Esophagus squamous epithelium (tissue), 4 donors: ENCODE results near the gene NOSTRIN.

ENCODE experiments used
- POLR2A ChIP-seq, 4 donors: fragments of 450-650 bp; IDR thresholded peaks; one replicate each; pipeline ENCODE4 v1.6.1; 2017; ENCODE audit warnings: antibody characterized with exemption in 4 of 4, mild to moderate bottlenecking in 4 of 4, moderate library complexity in 3 of 4
- TF ChIP-seq, protein P1 (sequence below), 6 experiments: fragments of 450-650 bp in 4 of 6; fragments of 200-600 bp in 2 of 6; sonication (generic) in 2 of 6; IDR thresholded peaks; one replicate each; pipeline ENCODE4 v1.5.1; 2016 to 2019; ENCODE audit warnings: antibody characterized with exemption in 6 of 6, mild to moderate bottlenecking in 4 of 6, moderate library complexity in 4 of 6

DNA sequence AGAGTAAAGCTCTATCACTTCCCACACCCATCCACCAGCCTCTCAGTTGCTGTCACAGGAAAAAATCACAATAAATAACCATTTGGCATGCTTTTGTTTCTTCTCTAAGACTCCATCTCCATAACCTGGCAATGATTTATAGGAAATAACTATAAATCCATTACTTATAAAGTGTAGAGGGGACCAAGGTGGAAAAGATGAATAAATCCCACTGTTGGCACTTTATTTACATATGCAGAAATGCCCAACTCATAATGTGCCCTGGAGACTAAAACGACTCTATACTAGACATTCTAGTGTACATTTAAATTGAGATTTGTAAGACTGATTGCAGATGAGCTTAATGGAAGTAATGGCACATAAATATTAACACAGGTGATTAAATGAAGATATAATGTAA is 7.5 kb upstream of the NOSTRIN start:
- TF ChIP-seq, protein P1, sequence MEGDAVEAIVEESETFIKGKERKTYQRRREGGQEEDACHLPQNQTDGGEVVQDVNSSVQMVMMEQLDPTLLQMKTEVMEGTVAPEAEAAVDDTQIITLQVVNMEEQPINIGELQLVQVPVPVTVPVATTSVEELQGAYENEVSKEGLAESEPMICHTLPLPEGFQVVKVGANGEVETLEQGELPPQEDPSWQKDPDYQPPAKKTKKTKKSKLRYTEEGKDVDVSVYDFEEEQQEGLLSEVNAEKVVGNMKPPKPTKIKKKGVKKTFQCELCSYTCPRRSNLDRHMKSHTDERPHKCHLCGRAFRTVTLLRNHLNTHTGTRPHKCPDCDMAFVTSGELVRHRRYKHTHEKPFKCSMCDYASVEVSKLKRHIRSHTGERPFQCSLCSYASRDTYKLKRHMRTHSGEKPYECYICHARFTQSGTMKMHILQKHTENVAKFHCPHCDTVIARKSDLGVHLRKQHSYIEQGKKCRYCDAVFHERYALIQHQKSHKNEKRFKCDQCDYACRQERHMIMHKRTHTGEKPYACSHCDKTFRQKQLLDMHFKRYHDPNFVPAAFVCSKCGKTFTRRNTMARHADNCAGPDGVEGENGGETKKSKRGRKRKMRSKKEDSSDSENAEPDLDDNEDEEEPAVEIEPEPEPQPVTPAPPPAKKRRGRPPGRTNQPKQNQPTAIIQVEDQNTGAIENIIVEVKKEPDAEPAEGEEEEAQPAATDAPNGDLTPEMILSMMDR (IDR thresholded peaks at IDR 0.05): no peak
- no peak for TF ChIP-seq POLR2A (IDR thresholded peaks at IDR 0.05)
